HEK293 (cell line): ENCODE measurements around the gene CREB3L1.

Experiments
- CTCF ChIP-seq: fragments of 450-650 bp; formaldehyde crosslinking; IDR thresholded peaks from 2 replicates; pipeline ENCODE4 v1.5.1; 2016; ENCODE audit warnings: missing biosample characterization, missing genetic modification characterization
- HOXA7 ChIP-seq: sonication (generic); formaldehyde crosslinking; IDR thresholded peaks from 2 replicates; pipeline ENCODE4 v1.8.1; 2022; ENCODE audit warnings: missing genetic modification reagents, borderline replicate concordance
- ZFP37 ChIP-seq: fragments of 450-650 bp; formaldehyde crosslinking; IDR thresholded peaks from 2 replicates; pipeline ENCODE4 v1.5.1; 2016; ENCODE audit warnings: missing biosample characterization, missing genetic modification characterization
- ZNF324 ChIP-seq: fragments of 450-650 bp; formaldehyde crosslinking; IDR thresholded peaks from 2 replicates; pipeline ENCODE4 v1.5.1; 2016; ENCODE audit warnings: missing biosample characterization, missing genetic modification characterization
- ZNF76 ChIP-seq: fragments of 450-650 bp; formaldehyde crosslinking; IDR thresholded peaks from 2 replicates; pipeline ENCODE4; 2016; ENCODE audit warnings: low read depth, missing biosample characterization, missing genetic modification characterization, borderline replicate concordance
- TF ChIP-seq, protein P1 (sequence below): fragments of 450-650 bp; formaldehyde crosslinking; IDR thresholded peaks from 2 replicates; pipeline ENCODE4 v1.5.1; 2016; ENCODE audit warnings: missing biosample characterization, missing genetic modification characterization, low read depth

- TF ChIP-seq ZNF76 (tag by site-specific recombination) (no peak), CTCF (tag by site-specific recombination) (no peak), ZNF324 (tag by site-specific recombination) (no peak), ZFP37 (tag by site-specific recombination) (no peak), HOXA7 (no peak)
- TF ChIP-seq, protein P1, sequence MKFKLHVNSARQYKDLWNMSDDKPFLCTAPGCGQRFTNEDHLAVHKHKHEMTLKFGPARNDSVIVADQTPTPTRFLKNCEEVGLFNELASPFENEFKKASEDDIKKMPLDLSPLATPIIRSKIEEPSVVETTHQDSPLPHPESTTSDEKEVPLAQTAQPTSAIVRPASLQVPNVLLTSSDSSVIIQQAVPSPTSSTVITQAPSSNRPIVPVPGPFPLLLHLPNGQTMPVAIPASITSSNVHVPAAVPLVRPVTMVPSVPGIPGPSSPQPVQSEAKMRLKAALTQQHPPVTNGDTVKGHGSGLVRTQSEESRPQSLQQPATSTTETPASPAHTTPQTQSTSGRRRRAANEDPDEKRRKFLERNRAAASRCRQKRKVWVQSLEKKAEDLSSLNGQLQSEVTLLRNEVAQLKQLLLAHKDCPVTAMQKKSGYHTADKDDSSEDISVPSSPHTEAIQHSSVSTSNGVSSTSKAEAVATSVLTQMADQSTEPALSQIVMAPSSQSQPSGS (tag by site-specific recombination), result no peak
These were observed 41.6 kb downstream of the CREB3L1 start for GRCh38 chr11:46319074-46319453.
